Transverse colon (tissue), 4 donors: ENCODE measurements around the gene ABCG1.

Source experiments
- CTCF ChIP-seq, 5 experiments: fragments of 200-600 bp in 3 of 5; fragments of 450-650 bp in 2 of 5; sonication (generic) in 3 of 5; IDR thresholded peaks; 1 replicate in 2 of 5; 2 replicates in 3 of 5; pipeline ENCODE4 v1.5.1; 2016 to 2017; ENCODE audit warnings: antibody characterized with exemption in 5 of 5, inconsistent platforms in 3 of 5, mild to moderate bottlenecking in 2 of 5, moderate library complexity in 1 of 5
- EP300 ChIP-seq: sonication (generic); formaldehyde crosslinking; IDR thresholded peaks from one replicate; pipeline ENCODE4 v1.6.1; 2017; ENCODE audit warnings: antibody characterized with exemption, low read depth
- POLR2A ChIP-seq: fragments of 450-650 bp; IDR thresholded peaks from one replicate; pipeline ENCODE4 v1.6.1; 2016; ENCODE audit warnings: antibody characterized with exemption, mild to moderate bottlenecking, moderate library complexity
- POLR2AphosphoS5 ChIP-seq, 3 donors: sonication (generic); formaldehyde crosslinking; IDR thresholded peaks; one replicate each; pipeline ENCODE4 v1.6.1; 2016; ENCODE audit warnings: antibody characterized with exemption in 3 of 3

GRCh38 chr21:42233067-42233961 is 14.4 kb downstream of the ABCG1 start:
- peak; percentile 45 for TF ChIP-seq POLR2A
- peak; percentile 29 to 71 (median 46) for TF ChIP-seq CTCF (IDR thresholded peaks at IDR 0.05)
- TF ChIP-seq POLR2AphosphoS5 (IDR thresholded peaks at IDR 0.05) = peak; percentile 82 to 92 (median 90)
- TF ChIP-seq EP300 = peak; percentile 72
